Tongue (tissue), 2 donors: ENCODE results near the gene BRD7. TPM values are rescaled to one million over a fixed set of nuclear protein-coding genes. Genes with fewer than 3 reads are reported as not detected.

Experiments
- DNase-seq: peaks from one replicate; pipeline ENCODE4 v3.0.0-alpha.2; 2015
- total RNA-seq: library from RNA; depleted of rRNA; stranded (reverse); fragments of >200 nt; gene quantifications from one replicate; pipeline ENCODE4 v1.2.3, GENCODE V29; 2014

BRD7 gene
- total RNA-seq, 1 donor from 2014 or later: 44.2 TPM

GRCh38 chr16:50303041-50303604, 65.7 kb downstream of the BRD7 start:
- DNase-seq: no peak

DNA sequence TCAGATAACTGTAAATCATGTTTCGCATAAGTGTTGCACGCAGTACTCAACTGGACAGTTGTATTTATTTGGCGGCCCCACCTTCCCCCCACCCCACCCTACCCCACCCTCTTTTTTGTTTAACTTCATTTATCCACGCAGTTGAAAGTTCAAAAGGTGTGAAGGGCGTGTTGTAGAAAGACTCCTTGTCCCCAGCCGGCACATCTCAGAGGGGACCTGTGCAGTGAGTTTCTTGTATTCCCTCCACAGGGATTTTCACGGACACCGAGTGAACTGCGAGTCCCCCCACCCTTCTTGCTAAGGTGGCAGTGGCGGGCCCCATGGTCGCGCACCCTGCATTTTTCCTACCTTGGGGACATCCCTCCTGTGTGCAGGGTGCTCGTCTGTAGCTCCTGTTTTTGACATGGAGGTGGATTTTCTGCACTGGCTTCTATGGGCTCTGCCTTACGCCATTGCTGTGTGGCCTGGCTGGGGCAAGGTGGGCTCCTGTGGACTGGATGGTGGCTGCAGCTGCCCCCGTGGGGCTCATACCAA, 66.2 kb downstream of the BRD7 start:
- DNase-seq: no peak

DNA sequence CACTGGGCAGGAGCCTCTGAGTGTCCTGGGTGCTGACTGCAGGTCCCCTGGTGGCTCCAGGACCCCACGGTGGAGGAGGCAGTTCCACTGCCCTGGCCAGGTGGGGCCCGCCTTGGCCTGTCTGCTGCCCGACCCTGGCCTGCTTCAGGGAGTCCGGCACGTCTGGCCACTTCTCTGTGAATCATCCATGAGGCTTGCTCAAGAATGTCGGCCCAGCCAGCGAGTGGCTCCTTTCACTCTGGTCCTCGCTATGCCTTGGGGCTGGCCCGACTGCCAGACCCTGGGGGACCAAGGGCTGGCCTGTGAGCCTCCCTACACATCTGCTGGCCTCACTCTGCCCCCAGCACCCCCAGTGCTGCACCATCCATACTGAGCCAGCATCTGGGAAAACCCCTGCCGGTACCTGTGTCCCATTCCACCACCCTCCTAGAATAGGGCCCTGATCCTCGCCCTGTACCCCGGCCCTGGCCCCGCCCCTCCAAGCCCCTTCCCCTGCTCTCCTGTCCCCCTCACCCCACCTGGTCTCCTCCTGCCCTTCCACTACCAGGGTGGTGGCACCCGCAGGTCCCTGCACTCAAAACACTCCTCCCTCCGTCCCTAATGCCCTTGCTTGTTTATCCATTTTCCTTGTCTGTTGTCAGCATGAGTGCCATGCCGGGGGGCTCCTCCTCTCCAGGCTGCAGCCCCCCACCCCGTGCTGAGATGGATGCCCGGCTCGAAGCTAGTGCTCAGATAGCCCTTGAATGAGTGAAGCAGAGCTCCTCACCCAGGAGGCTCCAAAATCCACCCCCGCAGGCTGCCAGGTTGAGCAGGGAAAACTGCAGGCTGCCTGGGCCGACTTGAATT, 66.9 kb downstream of the BRD7 start:
- no peak for DNase-seq

DNA sequence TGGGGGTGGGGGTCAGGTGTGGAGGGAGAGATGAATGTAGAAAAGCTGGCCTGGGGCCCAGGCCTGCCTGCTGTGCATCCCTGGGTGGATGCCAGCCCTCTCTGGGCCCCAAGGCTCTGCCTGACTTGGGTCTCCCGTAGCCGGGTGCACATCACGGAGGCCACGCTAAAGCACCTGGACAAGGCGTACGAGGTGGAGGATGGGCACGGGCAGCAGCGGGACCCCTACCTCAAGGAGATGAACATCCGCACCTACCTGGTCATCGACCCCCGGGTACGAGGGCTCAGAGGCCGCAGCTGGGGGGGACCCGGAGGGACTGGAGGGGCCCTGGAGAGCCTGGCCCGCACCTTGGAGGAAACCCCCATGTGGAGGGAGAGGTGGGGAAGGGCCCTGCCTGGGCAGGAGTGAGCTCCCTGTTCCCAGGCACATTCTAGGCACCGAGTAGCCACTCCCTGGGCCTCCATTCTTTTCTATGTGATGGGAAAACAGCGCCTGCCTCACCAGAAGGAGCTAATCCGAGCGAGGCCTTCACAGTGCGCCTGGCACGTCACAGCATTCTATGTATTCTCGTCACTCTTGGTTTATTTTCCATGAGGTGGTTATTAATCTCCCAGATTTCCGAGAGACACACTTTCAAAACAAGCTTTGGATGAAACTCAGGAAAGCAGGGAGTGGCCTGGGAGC, 67.7 kb downstream of the BRD7 start:
- no peak for DNase-seq

DNA sequence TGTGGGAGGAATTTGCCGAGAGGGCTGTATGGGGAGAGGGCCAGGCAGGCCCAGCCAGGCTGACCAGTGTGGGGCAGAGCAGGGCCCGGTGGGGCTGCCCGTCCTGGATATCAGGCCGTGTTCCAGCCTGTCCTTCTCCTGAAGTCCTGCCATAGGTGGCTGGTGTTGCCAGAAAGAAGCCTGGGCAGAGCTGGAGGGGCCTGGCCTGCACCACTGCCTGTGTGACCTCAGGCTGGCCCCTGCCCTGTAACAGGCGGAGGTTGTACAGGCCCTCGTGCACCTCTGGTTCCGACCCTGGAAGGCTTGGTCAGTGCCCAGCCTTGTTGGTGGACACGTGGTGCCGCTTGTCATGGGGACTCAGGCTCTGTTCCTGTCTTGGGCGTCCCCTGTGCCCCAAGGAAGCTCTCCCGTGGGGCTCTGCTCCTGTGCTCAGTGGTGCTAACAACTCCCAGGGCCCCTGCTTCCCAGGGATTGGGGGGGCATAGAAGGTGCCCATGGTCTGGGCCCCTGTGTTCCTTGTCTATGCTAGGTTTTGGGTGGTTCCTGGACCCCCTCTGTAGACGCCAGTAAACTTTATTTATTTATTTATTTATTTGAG, 69.2 kb downstream of the BRD7 start:
- DNase-seq: no peak

- no peak for DNase-seq
Observed at GRCh38 chr16:50298591-50299507, 69.9 kb downstream of the BRD7 start.

DNA sequence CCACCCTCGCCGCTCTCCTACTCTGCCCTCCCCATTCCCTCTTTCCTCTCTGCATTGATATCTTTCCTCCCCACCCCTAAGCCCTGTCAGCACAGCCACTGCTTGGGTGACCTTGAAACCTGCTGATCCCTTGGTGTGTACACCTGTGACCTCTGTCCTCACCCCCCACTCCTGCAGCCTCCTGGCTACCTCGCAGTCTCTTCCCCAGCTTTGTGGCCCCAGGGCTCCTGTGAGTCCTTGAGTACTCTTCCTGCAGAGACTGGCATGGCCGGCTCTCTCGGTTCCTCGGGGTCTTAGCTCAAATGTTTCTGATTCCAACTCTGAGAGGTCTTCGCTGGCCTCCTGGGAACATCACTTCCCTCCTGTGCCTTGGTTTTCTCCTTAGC, 70.7 kb downstream of the BRD7 start:
- no peak for DNase-seq

- DNase-seq: peak; percentile 72
Observed at GRCh38 chr16:50297301-50298074, 71.3 kb downstream of the BRD7 start.

DNA sequence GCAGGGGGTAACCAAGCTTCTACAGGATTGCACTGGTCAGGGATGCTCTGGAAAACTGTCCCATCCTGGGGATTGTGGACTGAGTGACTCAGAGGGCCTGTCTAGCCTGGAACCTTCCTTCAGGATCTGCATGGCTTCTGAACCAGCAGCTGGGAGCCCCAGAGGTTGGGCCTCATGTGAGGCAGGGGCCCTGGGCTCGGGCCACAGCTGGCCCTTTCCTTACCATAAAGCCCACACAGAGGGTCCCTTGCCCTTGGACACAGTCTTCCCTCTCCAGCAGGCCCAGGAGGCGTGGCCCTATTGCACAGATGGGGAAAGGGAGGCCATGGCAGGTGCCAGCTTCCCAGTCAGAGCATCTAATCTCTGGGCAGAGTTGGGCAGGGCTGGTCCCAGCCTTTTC, 72.0 kb downstream of the BRD7 start:
- no peak for DNase-seq

DNA sequence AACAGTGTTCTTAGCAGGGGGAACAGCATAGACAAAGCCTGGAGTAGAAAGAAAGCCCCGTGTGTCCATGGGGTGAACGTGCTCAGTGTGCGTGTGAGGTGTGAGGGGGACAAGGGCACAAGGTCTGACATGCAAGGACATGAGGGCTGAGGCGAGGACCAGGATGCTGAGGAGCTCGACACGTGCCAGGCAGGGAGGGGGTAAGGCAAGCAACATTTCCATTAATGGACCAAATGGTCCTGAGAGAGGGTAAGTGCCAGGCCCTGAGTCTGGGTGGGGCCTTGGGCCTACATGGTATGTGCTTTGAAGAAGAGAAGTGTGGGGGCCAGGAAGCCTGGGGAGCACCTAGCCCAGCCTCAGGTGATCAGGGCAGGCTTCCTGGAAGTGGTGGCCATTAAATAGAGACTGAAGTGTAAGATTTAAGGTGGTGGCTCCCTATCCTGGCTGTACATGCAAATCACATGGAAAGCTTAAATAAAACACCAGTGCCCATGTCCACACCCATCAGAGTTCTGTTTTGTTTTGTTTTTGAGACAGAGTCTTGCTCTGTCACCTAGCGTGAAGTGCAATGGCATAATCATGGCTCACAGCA, 73.2 kb downstream of the BRD7 start:
- no peak for DNase-seq

- DNase-seq: no peak
Observed at GRCh38 chr16:50294955-50295354, 73.8 kb downstream of the BRD7 start.

DNA sequence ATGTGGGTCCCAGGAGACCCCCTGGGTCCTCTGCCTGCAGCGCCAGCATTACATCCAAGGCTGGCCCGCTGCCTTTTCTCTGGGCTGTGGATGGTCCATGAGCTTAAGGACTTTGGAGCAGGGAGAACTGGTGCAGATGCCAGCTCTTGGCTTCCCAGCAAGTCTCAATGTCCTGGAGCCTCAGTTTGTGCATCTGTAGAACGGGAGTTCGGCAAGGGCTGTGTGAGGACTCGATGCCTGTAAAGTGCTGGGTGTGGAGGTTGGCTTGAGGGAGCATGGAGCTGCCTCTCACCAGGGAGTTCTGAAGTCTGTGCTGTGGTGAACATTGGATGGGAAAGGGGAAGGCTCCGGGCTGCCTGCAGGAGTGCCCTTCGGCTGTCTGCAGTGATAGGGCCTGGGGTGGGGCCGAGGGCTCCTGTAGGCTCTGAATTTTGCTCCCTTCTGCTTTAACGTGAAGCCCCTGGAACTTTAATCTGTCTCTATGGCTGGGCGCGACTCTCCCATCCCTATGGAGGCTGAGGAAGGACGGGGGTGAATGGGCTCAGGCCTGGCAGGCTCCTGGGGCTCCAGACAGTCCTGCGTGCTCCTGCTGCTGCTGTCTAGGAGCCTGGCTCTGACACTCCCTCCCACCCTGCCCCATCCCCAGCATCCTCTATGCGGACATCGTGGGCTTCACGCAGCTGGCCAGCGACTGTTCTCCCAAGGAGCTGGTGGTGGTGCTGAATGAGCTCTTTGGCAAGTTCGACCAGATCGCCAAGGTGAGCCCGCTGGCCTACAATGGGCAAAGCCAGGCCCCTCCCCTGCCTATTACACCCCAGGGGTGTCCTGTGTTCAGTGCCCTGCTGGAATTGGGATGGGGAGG, 74.6 kb downstream of the BRD7 start:
- DNase-seq: no peak

DNA sequence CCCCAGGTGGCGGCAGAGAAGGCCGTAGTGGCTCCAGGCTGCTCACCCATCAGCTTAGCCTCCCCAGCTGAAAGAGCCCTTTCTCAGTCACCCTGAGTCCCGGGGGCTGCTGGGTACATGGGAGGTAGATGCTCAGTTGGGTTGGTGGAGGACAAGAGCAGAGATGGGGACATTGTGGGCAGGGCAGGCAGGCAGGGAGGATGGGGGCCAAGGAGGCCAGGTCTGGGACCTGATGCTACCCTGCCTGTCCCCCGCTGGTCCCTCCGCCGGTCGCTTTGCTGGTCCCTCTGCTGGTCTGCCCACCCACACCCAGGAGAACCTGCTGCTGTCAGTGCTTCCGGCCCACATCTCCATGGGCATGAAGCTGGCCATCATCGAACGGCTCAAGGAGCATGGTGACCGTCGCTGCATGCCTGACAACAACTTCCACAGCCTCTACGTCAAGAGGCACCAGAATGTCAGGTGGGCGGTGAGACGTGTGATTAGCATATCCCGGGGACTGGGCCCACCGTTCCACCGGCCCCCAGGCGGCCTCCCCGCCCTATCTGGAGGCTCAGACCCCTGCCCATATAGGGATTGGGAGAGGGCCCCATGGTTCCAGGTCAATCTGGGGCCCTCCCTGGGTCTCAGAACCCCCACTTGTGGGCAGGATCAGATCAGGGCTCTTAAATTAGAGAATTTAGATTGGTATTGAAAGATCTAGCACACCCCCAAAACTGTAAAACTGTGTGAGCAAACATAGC, 75.6 kb downstream of the BRD7 start:
- no peak for DNase-seq

- no peak for DNase-seq
Observed at GRCh38 chr16:50292566-50292948, 76.2 kb downstream of the BRD7 start.

DNA sequence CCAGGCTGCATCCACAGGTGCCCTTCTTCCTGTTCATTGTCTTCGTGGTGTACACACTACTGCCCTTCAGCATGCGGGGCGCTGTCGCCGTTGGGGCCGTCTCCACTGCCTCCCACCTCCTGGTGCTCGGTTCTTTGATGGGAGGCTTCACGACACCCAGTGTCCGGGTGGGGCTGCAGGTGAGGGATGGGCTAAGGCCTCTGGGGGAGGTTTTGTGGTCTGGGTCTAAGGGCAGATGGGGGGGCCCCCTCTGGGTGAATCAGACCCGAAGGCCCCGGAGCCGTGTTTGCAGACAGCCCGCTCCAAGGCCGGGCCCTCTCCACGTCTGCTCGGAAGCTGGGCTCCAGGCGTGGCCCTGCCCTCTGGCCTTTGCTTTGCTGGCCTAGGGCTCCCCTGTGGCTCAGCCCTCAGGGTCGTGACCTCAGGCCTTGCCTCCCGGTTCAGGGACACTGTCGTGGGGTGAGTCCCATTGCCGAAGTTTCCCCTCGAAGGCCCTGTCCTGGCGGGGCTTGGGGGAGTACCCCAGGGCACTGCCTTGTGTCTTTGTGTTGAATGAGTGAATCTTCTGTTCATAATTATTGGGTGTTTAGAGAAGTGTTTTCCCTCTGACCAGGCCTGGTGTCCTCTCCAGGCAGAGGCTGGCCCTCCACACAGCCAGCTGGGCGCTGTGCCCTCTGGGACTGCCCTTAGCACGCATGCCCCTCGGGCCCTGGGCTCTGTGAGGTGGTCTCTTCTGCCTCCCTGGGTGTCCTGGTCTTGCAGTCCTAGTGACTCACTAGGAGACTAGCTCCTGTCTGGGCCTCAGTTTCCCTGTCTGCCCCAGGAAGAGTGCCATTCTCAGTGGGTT, 76.8 kb downstream of the BRD7 start:
- no peak for DNase-seq

DNA sequence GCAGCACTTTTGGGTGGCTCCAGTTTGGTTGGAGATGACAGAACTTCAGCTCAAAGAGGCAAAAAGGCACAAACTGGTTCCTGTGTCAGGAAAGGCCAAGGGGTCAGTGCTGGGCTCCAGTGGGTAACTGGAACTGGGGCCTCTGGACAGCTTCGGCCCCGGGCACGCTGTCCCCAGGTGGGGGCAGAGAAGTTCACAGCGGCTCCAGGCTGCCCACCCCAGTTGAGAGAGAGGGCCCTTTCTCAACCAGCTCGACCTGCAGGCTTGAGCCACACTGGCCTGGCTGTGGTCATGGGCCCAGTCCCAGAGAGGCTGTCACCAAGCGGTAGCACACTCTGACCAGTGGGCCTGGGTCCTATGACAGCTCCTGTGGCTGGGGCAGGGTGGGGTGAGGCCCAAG, 77.9 kb downstream of the BRD7 start:
- DNase-seq: no peak

DNA sequence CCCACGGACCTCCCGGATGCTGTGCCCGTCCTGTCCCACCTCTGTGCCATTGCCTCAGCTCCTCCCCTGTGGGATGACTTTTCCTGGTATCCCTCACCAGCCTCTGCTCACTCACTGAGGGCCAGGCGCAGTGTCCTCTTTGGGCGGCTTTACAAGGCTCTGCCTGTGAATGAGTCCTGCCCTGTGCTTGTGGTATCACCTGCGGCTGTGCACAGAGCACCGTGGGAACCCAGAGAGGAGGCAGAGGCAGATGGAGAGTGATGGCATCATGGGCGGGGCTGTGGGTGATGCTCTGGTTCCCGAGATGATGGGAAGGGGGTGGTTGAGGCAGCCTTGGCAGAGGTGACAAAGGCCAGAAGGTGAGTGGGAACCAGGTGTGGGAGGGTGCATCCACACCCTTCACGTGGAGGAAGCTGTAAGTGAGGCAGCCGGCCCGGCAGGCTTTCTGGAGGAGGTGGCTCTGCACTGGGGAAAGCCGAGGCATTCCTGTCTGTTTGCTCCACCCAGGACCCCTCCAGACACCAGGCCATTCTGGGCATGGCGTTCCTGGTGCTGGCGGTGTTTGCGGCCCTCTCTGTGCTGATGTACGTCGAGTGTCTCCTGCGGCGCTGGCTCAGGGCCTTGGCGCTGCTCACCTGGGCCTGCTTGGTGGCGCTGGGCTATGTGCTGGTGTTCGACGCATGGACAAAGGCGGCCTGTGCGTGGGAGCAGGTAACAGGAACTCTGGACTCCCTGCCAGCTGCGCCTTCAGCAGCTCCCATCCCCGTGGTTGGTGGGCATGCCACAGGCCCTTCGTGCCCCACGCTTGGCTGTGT, 78.6 kb downstream of the BRD7 start:
- no peak for DNase-seq
